NCI-H1048 (cell line): ENCODE results near the gene BIRC7.

ENCODE experiments used
- DNase-seq: peaks from one replicate; lab custom pipeline; 2025; lab: John Stamatoyannopoulos, UW

Gene BIRC7

DNA sequence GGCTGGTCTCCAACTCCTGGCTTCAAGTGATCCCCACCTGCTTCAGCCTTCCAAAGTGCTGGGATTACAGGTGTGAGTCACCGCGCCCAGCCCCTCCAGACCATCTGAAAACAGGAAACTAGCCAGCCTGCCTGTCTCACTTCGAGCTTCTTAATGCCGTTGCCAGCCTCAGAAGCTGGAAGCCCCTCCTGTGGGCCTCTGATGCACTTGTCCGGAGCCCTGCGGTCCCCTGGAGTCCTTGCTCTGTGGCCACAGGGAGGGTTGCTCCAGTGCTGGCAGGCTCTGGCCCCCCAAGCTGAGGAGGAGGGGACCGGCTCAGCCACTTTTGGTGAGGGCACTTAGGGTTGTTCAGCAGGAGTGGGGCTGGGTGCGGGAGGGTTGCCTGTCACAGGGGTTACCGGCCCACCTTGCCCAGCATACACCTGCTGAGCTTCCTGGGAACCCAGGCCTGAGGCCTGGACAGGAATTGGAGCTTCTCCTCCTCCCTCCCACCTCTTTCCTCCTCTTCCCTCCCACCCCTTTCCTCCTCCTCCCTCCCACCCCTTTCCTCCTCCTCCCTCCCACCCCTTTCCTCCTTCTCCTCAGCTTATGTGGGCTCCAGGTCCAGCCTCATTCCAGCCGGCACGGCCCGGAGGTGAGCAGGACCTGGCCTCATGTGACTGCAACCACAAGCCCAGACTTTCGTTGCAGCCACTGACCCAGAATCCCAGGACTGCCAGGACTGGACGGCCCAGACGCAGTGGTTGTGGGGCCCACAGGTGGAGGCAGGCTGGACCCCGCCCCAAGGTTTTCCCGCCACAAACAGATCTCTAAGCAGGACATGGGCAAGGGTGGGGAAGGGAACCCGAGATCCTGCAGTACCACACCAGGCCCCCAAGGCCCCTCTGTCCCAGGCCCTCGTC is 9.4 kb upstream of the BIRC7 start:
- DNase-seq: no peak

DNA sequence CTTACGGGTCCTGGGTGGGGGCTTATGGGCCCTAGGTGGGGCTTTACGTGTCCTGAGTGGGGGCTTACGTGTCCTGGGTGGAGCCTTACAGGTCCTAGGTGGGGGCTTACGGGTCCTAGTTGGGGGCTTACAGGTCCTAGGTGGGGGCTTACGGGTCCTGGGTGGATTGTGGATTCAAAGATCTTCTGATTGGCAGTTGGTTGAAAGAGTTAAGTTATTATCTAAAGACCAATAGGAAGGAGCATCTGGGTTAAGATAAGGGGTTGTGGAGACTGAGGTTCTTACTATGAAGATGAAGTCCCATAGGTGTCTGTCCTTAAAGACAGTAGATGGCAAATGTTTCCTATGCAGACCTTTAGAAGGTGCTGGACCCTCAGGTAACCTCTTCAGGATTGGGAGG is 8.4 kb upstream of the BIRC7 start:
- DNase-seq: no peak

DNA sequence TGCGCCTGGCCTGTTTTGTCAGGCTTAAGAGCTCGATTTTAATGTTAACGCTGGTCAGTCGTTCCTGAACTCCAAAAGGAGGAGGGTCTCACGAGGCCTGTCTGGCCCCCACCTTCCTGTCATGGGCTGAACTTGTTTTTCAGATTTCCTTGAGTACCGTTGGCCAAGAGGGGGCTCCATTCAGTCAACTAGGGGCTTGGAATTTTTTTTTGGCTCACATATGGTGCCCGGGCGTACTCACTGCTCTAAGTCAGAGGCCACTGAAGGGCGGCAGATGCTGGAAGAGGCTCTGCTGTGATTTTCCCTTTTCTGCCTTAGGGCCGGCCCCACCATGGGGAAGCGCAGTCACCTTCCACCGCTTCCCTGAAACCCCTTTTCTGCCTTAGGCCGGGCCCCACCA is 6.9 kb upstream of the BIRC7 start:
- DNase-seq: no peak

DNA sequence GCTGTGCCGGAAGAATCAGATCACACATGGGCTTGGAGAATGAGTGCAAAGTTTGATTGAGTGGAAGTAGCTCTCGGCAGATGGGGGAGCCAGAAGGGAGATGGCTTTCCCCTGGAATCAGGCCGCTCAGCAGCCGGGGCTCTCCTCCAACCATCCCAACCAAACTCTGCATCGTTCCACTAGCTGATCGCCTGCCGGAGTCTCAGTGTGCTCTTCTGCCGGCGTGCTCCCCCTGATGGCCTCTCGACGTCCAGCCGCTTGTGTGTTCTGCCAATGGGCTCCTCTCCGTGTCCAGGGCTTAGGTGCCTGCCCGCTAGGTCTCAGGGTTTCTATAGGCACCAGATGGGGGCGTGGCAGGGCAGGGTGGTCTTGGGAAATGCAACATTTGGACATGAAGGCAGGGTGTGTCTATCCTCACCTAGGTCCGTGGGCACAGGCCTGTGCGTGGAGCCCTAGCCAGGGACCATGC is 4.9 kb upstream of the BIRC7 start:
- DNase-seq: no peak

DNA sequence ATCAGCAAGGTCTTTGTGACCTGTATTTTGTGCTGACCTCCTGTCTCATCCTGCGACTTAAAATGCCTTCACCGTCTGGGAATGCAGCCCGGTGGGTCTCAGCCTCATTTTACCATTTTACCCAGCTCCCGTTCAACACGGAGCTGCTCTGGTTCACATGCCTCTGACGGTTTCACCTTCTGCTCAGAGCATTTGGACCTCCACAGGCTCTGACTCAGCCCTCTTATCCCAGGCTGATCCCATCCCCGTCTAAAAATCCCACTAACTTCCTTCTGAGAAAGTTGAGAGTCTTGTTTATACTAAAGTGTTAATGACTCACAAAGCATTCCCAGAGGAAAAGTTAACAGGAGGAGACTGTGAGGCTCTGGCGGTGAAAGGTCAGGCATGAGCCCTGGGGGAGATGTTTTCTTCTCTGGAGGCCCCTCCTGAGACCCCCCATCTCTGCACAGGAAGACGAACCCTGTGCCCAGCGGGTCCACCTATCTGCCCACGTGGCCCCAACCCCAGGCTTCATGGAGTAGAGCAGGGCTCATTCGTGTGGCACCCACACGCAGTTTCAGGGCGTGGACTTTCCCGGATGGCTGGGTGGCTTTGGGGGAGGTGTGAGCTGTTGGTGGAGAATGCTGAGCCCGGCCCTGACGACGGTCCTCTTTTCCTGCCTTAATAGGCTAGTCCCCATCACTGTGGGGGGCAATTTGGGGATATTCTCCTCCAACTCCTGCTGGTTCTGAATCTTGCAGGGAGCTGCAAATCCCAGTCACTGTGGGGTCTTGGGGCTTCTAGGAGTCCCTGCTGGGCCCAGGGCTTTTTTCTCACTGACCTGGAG is 3.3 kb upstream of the BIRC7 start:
- DNase-seq: no peak

DNA sequence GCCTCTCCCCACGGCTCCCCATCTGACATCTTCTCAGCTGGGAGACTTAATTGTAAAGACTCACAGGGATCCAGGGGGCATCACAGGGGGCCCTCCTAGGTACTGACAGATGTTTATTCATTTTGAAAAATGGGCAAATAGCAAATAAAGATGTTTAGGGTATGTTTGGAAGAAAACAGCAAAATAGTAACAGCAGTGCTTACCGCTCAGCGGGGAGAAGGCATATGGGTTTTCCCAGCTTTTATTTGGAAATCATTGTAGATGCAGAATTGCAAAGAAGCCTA is 2.7 kb upstream of the BIRC7 start:
- DNase-seq: no peak

DNA sequence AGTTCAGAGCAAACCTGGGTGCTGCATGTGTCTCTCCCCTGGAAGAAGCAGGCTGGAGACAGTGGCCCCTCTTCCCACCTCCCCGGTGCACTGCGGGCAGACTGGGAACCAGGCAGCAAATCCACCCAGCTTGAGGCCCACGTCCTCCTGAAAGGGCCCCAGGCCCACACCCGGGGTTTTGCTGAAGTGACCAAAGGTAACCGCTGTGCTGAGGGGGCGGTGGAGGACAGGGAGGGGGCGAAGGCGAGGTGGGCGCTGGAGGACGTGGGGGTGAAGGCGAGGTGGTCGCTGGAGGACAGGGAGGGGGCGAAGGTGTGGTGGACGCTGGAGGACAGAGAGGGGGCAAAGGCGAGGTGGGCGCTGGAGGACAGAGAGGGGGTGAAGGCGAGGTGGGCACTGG is 1.8 kb upstream of the BIRC7 start:
- no peak for DNase-seq

DNA sequence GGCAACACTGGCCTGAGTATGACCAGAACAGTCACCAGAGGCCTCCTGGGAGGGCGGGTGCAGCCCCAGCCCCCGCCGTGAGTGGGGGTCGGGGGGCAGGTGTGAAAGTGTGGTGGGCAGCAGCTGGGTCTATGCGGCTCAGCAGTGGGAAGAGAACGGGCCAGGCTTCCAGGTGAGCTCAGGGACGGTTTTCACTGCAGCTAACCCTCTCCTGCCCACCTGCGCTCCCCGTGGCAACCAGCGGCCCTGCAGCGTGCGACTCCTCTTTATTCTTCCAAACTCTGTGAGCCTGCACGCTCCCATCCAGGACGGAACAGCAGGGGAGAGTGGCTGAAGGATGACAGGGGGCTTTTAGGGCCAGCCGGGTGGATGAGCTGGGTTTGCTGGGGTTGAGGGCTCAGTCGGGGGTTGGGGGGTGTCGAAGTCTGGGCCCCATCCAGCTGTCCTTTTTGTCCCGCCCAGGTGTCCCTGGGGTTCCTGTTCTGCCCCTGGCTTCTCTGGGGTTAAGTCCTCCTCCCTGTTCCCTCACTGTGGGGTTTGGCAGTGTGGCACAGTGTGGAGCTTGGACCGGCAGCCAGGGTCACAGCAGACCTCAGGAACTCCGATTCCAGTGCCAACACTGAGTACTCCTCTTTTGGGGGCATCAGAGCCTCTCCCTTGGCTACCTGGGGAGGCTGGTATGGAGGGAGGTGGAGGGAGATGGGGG is 859 bp upstream of the BIRC7 start:
- DNase-seq: no peak

DNA sequence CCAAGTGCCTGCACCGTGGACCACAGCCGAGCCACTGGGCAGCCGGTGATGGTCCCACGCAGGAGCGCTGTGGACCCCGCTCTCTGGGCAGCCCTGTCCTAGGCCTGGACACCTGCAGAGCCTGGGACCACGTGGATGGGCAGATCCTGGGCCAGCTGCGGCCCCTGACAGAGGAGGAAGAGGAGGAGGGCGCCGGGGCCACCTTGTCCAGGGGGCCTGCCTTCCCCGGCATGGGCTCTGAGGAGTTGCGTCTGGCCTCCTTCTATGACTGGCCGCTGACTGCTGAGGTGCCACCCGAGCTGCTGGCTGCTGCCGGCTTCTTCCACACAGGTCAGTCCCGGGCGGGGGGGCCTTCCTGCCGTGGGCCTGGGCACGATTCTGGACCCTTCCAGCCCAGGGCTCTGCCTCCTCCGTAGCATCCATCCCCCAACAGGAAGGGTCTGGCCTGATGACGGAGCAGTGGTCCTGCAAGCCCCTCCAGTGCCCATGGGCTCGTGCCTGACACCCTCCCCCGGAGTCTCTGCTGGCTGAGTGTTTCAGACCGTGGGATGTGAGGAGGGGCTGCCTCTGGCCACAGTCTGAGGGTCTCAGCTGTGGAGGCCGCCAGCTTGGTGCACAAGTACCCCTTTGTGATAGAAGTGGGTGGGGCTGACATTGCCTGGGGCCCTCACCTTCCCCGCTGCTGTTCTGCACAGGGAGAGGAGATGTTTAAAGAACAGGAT is 572 bp downstream of the BIRC7 start:
- DNase-seq: no peak

DNA sequence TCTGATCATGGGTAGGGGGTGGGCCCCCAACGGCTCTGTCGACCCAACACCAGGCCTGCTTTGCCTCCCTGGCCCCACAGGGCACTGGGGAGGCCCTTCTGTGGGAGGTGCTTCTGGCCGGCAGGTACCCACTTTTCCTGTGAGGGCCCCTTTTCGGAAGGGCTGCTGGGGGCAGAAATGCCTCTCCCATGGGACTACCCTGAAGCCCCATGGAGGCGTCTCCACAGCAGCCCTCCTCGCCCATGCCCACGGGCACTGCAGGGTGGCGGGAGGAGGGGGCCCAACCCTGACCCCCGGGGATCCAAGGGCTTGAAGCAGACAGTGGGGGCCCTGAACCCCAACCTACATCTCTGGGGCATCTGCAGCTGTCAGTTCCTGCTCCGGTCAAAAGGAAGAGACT is 2.3 kb downstream of the BIRC7 start:
- DNase-seq: no peak

DNA sequence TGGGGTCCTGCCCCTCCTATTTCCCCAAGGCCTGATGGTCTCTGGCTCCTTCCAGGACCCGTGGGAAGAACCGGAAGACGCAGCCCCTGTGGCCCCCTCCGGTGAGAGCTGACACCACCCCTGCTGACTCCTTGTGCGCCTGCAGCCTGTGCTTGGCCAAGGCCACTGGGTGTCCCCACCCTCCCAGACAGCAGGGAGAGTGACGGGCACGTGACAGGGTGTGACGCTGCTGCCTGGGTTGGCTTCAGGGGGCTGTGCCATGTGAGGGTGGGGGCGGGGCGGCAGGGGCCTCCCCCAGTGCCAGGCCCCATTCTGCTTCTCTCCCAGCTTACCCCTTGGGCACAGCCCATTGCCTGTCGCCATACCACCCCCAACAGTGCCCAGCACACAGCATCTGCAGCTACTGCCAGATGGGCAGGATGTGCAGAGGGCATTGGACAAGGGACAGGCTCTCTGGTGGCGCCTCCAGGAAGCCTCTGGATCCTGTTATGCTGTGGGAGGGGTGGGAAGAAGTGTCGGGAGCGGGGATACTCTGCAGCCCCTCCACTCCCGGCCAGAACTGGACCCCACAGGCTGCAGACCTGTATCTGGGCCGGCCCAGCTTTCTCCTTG is 2.9 kb downstream of the BIRC7 start:
- no peak for DNase-seq

DNA sequence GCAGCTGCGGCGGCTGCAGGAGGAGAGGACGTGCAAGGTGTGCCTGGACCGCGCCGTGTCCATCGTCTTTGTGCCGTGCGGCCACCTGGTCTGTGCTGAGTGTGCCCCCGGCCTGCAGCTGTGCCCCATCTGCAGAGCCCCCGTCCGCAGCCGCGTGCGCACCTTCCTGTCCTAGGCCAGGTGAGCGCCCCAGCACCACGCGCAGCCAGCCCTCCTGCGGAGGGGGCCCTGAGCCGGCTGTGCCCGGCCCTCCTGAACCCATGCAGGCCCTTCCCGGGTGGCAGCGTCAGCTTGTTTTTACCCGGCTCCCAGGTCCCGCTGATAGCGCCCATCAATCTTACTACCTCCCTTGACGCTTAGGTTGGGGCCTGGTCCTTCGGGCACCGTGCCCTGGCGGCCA is 3.7 kb downstream of the BIRC7 start:
- no peak for DNase-seq

DNA sequence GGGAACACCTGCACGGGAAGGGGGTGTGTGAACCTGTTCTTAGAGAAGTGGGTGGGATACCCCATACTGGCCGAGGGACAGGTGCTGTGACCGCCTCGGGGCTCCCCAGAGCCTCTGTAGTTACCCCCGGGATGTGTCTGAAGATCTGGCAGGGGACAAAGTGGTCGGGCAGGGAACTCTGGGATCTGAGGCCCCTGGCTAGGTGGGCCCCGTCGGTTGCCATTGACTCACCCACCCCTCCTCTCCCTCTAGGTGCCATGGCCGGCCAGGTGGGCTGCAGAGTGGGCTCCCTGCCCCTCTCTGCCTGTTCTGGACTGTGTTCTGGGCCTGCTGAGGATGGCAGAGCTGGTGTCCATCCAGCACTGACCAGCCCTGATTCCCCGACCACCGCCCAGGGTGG is 4.3 kb downstream of the BIRC7 start:
- no peak for DNase-seq

DNA sequence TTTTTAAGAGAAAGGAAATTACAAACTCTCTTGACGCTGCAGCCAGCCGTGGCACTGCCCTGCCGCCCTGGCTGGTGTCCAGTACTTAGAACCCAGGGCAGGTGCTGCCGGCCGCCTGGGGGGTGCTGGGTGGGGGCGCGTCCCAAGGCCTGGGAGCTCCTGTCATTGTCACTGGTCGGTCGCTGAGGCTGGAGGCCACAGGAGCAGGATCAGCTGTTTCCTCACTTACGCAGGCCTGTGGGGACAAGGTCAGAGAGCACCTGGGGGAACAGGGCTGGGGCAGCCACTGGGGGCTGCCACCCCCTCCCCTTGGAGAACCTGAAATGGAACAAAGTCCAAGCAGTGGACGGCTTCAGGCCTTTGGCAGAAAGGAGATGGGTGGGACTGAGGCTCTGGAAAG is 5.6 kb downstream of the BIRC7 start:
- DNase-seq: no peak

DNA sequence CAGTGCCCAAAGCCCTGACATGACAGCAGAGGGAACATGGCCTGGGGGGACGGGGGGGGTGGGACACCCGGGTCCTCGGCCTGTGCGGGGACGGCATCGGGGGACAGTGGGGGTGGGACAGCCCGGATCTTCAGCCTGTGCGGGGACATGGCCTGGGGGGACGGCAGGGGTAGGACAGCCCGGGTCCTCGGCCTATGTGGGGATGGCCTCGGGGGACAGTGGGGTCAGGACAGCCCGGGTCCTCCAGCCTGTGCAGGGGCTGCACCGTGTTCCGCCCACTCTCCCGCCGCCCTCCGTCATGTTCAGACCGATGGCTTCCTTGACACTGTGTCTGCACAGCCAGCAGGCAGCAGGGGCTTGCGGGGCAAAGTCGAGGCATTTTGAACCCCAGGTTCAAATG is 7.0 kb downstream of the BIRC7 start:
- DNase-seq: no peak

DNA sequence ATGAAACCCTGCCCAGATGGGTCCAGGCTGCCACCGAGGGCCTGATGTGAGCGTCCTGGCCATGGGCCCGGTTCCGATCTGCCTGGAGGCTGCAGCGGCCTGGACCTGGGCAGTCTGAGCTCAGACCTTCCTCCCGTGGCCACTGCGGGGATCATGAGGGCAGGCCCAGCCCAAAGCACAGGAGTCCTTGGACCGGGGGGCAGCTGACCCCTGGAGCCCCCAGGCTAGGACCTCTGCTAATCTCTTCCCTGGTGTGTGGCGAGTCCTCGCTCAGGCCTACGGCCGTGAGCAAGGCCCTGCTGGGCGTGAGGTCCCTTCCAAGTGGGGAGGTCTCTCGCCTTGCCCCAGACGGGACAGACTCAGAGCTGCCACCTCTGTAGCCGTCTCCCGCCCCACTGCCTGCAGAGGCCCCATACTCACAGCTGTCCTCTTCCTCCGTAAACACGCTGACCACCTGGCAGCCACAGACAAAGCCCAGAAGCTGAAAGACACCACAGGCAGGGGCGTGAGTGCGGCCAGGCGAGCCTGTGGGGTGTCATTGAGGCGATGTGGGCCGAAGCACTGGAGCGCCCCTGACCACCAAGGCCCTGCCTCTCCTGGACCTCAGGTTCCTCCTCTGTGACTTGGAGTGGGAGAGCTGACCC is 8.0 kb downstream of the BIRC7 start:
- DNase-seq: no peak

DNA sequence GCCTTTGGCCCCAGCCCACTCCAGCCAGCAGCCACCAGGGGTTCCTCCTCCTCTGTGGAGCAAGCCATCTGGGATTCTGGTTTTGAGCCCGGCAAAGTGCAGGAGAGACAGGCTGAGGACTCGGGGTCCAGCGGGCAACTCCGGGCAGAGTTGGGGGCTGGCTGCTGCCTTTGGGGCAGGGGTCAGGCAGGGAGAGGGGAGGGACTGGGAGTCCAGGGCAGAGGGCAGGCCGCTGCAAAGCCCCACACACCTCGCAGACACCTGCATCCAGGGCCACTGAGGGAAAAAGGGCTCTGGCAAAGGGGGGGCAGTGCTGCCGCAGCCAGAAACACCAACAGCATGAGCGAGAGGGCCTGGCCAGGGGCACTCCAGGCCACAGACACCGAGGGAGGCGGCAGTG is 8.8 kb downstream of the BIRC7 start:
- no peak for DNase-seq

DNA sequence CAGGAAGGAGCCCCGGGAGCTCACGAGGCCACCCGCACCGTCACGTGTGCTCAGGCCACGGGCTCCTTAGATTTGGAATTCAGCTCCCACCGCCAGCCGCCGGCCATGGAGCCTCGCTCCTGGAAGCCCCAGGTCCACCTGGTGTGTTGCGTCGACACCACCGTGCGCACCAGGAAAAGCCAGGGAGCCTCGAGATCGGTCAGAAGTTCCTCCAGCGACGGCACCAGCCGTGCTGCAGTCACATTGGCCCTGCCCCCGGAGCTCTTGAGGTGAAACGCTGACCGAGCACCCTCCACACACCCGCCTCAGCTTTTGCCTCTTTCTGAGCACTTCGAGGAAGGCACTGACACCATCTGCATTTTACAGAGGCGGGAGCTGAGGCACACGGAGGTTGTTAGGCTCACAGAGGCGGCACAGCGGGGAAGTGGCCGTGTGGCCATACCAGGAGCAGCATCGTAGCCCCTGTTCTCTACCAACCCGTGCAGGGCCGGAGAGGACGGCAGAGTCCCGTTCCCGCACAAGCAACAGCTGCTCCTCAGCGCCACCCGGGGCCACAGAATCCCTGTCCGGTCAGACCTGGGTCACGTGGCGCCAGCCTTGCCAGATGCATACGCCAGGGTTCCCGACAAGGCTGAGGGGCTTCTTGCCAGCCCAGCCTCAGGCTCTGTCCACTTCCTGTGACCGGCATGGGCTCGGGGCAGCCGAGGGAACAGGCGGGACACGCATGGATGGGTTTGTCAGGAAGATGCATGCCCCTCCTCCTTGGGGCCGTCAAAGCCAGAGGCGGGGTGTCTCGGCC is 11.0 kb downstream of the BIRC7 start:
- DNase-seq: no peak

DNA sequence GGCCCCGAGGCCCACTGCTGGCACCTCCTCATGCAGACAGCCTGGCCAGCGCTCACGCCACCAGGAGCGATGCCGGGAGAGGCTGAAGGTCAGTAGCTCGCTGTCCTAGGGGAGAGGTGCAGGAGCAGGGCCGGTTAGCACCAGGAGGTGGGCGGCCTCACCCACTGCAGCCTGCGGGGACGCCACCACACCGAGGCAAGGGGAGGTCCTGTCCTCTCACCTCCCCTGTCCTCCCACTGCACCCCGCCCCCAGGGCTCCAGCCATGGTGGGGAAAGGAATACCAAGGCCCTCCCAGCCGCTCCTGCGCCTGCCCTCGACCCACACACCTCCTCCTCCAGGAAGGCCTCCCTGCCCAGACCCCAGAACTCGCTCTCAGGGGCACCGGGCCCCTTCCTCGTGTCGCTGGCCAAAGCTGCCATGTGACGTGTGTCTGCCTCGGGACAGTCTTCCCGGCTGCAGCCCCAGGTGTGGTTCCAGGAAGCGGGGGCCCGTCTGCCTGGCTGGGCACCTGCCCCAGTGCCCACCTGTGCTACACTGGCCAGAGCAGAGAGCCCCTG is 12.0 kb downstream of the BIRC7 start:
- DNase-seq: no peak
